Naive thymus-derived CD4-positive, alpha-beta T cell (primary cell): ENCODE measurements around the gene CCDC9B. TPM values are rescaled to one million over a fixed set of nuclear protein-coding genes. Genes with fewer than 3 reads are reported as not detected.
A peak's percentile ranks its signal among the peaks of the same experiment; 100 is the strongest.

ENCODE experiments used
- ATAC-seq: fragments of 150-1000 bp; cut with Tn5 transposase; 2 replicates; pipeline ENCODE4 v1.10.0; 2021; ENCODE audit warnings: mild to moderate bottlenecking, moderate library complexity
- CTCF ChIA-PET: fragments of 350-600 bp; sonication (Branson Sonifier 250); formaldehyde crosslinking; loops from one replicate; lab custom pipeline; 2021; ENCODE audit warnings: antibody characterized with exemption; lab: Charles Lee
- POLR2A ChIA-PET: fragments of 350-600 bp; sonication (Branson Sonifier 250); formaldehyde crosslinking; loops from one replicate; lab custom pipeline; 2021; ENCODE audit warnings: antibody characterized with exemption, inconsistent platforms; lab: Charles Lee
- DNase-seq, 9 donors: peaks; one replicate each; pipeline versions ENCODE4 v3.0.0 to v3.0.0-alpha.2; 2020 to 2022; ENCODE audit warnings: mixed read lengths in 1 of 9
- H3K27ac ChIP-seq: one replicate; pipeline ENCODE4 v1.7.0; 2013; ENCODE audit warnings: mild to moderate bottlenecking, low read depth, low read length, moderate library complexity
- H3K27me3 ChIP-seq, 2 donors: one replicate each; pipeline ENCODE4 v1.7.0; 2013; ENCODE audit warnings: low read length in 2 of 2, mild to moderate bottlenecking in 2 of 2, moderate library complexity in 2 of 2; ENCODE audit not compliant: control insufficient read depth in 2 of 2, insufficient read depth in 2 of 2
- H3K36me3 ChIP-seq, 3 experiments: 1 replicate in 2 of 3; 2 replicates in 1 of 3; pipeline ENCODE4 v1.7.0; 2013; ENCODE audit warnings: low read length in 3 of 3, mild to moderate bottlenecking in 3 of 3, moderate library complexity in 1 of 3; ENCODE audit not compliant: insufficient read depth in 3 of 3, control insufficient read depth in 2 of 3
- H3K4me1 ChIP-seq, 2 donors: one replicate each; pipeline ENCODE4 v1.7.0; 2013; ENCODE audit warnings: low read length in 2 of 2, mild to moderate bottlenecking in 2 of 2, moderate library complexity in 1 of 2; ENCODE audit not compliant: control insufficient read depth in 2 of 2, insufficient read depth in 2 of 2
- H3K4me3 ChIP-seq: 2 replicates; pipeline ENCODE4 v1.7.0; 2013; ENCODE audit warnings: mild to moderate bottlenecking, low read length
- H3K9me3 ChIP-seq, 3 experiments: 1 replicate in 2 of 3; 2 replicates in 1 of 3; pipeline ENCODE4 v1.7.0; 2013; ENCODE audit warnings: low read length in 3 of 3; ENCODE audit not compliant: control insufficient read depth in 2 of 3
- H3K27ac Mint-ChIP-seq, 9 donors: one replicate each; pipeline ENCODE4 v1.8.0; 2020 to 2022; ENCODE audit warnings: mixed read lengths in 9 of 9, mild to moderate bottlenecking in 8 of 9, moderate library complexity in 5 of 9, inconsistent platforms in 2 of 9
- H3K27me3 Mint-ChIP-seq, 5 donors: one replicate each; pipeline ENCODE4 v1.8.0; 2021 to 2022; ENCODE audit warnings: mixed read lengths in 5 of 5, mild to moderate bottlenecking in 1 of 5
- H3K36me3 Mint-ChIP-seq, 5 donors: one replicate each; pipeline ENCODE4 v1.8.0; 2020 to 2022; ENCODE audit warnings: mixed read lengths in 5 of 5, mild to moderate bottlenecking in 3 of 5, inconsistent platforms in 1 of 5
- H3K4me1 Mint-ChIP-seq, 7 donors: one replicate each; pipeline ENCODE4 v1.8.0; 2020 to 2022; ENCODE audit warnings: mixed read lengths in 7 of 7, mild to moderate bottlenecking in 3 of 7, inconsistent platforms in 1 of 7
- H3K4me3 Mint-ChIP-seq, 10 donors: one replicate each; pipeline ENCODE4 v1.8.0; 2020 to 2022; ENCODE audit warnings: mild to moderate bottlenecking in 10 of 10, mixed read lengths in 10 of 10, moderate library complexity in 6 of 10, inconsistent platforms in 2 of 10
- H3K9me3 Mint-ChIP-seq, 11 donors: one replicate each; pipeline ENCODE4 v1.8.0; 2020 to 2022; ENCODE audit warnings: mixed read lengths in 11 of 11, mild to moderate bottlenecking in 4 of 11, inconsistent platforms in 1 of 11, moderate library complexity in 1 of 11
- intact Hi-C, 2 donors: fragments of 100-400 bp; cut with micrococcal nuclease; formaldehyde crosslinking; loops; one replicate each; pipeline ENCODE4 v1.15.1; 2023
- polyA plus RNA-seq, 2 donors: library from polyadenylated mRNA; unstranded; fragments of 300-500 nt; fragmentation: Illumina TruSeq; gene quantifications; one replicate each; pipeline ENCODE4 v1.2.3, GENCODE V29; 2021
- total RNA-seq, 6 experiments: library from RNA in 5 of 6; stranded (reverse) in 5 of 6; gene quantifications; 1 replicate in 5 of 6; 2 replicates in 1 of 6; pipeline ENCODE4 v1.2.3 and lab custom pipeline; 2021 to 2026

The CCDC9B gene
- total and polyA plus RNA-seq, 7 experiments from 2014 or later: 0.07 to 2.7 (median 1.4) TPM

DNA sequence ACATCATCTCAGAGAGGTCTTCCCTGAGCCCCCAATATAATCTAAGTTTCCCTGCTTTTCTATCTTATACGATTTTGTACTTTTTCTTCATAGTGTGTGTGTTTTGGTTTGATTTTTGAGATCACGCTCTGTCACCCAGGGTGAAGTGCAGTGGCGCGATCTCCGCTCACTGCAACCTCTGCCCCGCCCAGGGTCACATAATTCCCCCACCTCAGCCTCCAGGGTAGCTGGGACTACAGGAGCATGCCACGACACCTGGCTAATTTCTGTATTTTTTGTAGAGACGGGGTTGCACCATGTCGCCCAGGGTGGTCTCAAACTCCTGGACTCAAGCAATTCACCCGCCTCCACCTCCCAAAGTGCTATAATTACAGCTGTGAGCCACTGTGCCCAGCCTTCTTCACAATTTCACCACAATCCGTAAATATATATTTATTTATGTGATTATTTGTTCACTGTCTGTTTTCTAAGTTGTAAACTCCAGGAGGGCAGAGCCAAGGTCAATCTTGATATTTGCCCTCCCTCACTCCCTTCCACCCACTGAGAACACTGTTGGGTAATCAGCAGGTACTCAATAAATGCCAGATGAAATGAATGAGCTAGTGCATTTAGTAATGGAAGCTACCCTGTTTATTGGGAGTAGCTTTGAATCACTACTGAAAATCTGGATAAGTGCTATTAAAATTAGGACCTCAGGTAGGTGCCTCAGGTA lies 41.2 kb upstream of the CCDC9B start:
- no peaks in the 10 kb centered on the region for H3K9me3 Mint-ChIP-seq
- Histone ChIP-seq H3K4me1 (peaks cover 6 to 7% of the 10 kb centered on the region in 2 donors), H3K27me3 (no peaks in the 10 kb centered on the region), H3K4me3 (no peak overlapping the region), H3K36me3 (peaks cover 0 to 9% (median 0%) of the 10 kb centered on the region in 3 experiments), H3K27ac (no peak overlapping the region), H3K9me3 (no peaks in the 10 kb centered on the region)
- H3K4me1 Mint-ChIP-seq: peaks cover 16 to 26% (median 22%) of the 10 kb centered on the region in 7 donors
- peak overlapping the region in 3 of 10 donors; percentile 98 to 99 (median 98) for H3K4me3 Mint-ChIP-seq
- ChIA-PET POLR2A (interaction anchor here (1.0 to 2.2 kb wide), 7 partner anchors 10 to 71 kb away, joined by 3 to 19 read pairs (median 4); partner anchors contain the start of gene IVD), CTCF (interaction anchor here (1.3 to 1.4 kb wide), 3 partner anchors 12 to 44 kb away, joined by 3 to 5 read pairs (median 4); no protein-coding TSS in a partner anchor)
- DNase-seq (no peak), ATAC-seq (no peak)
- peak overlapping the region in 2 of 9 donors; percentile 23 to 91 for H3K27ac Mint-ChIP-seq
- intact Hi-C loops: loop anchor here (1.0 to 5.0 kb wide), 11 partner anchors 14 to 425 kb away; partner anchors contain the start of genes DISP2 (in 2 of the 2), BAHD1 (in 1 of the 2), DNAJC17 (in 1 of the 2) and IVD (in 1 of the 2)
- H3K27me3 Mint-ChIP-seq: peaks cover 0 to 18% (median 0%) of the 10 kb centered on the region in 5 donors
- H3K36me3 Mint-ChIP-seq: peaks cover 0 to 21% (median 5%) of the 10 kb centered on the region in 5 donors

DNA sequence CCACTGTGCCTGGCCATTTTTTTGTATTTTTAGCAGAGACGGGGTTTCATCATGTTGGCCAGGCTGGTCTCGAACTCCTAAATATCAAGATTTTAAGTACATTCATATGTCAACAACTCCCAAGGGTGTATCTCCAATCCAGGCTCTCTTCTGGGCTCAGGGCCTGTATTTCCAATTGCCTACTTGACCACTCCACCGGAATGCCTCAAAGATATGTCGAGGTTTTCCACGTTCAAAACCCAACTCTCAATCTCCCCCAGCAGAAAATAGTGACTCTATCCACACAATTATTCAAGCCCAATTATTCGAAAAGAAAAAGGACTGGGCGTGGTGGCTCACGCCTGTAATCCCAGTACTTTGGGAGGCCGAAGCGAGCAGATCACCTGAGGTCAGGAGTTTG lies 39.9 kb upstream of the CCDC9B start:
- Mint-ChIP-seq H3K27ac (peak overlapping the region in 1 of 9 donors; percentile 79), H3K27me3 (peaks cover 0 to 18% (median 0%) of the 10 kb centered on the region in 5 donors), H3K4me1 (peaks cover 16 to 26% (median 22%) of the 10 kb centered on the region in 7 donors), H3K9me3 (no peaks in the 10 kb centered on the region), H3K36me3 (peaks cover 0 to 13% (median 0%) of the 10 kb centered on the region in 5 donors), H3K4me3 (no peak overlapping the region)
- ATAC-seq: no peak
- H3K27me3 ChIP-seq: no peaks in the 10 kb centered on the region
- intact Hi-C loops: loop anchor here in 1 of 2 donors (5.0 kb wide), 1 partner anchor 42 kb away; no protein-coding TSS in a partner anchor
- H3K36me3 ChIP-seq: no peaks in the 10 kb centered on the region
- H3K27ac ChIP-seq: no peak overlapping the region
- H3K4me1 ChIP-seq: peaks cover 6 to 7% of the 10 kb centered on the region in 2 donors
- ChIA-PET CTCF (no interaction called here), POLR2A (no interaction called here)
- no peaks in the 10 kb centered on the region for H3K9me3 ChIP-seq
- no peak for DNase-seq
- H3K4me3 ChIP-seq: no peak overlapping the region

DNA sequence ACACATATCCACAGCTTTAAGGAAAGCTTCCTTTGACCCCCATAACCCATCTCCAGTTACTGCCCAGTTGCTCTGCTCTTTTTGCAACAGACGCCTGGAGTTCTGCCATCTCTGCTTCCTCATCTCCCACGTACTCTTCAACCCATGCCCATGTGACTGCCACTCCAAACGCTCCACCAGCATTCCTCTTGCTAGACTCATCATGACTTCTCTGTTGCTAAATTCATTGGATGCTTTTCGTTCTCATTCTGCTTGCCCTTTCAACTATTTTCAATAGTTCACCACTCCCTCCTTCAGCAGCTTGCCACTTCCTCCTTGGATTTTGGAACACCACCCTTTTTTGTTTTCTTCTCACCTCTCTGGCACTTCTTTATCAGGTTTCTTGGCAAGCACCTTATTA lies 39.1 kb upstream of the CCDC9B start:
- H3K4me1 ChIP-seq: peaks cover 6 to 7% of the 10 kb centered on the region in 2 donors
- ATAC-seq (no peak), DNase-seq (no peak)
- H3K4me3 ChIP-seq: no peak overlapping the region
- Mint-ChIP-seq H3K36me3 (peaks cover 0 to 8% (median 0%) of the 10 kb centered on the region in 5 donors), H3K9me3 (no peaks in the 10 kb centered on the region), H3K27me3 (peaks cover 0 to 18% (median 0%) of the 10 kb centered on the region in 5 donors), H3K4me3 (no peak overlapping the region), H3K27ac (no peak overlapping the region), H3K4me1 (peaks cover 16 to 23% (median 21%) of the 10 kb centered on the region in 7 donors)
- CTCF ChIA-PET: interaction anchor here (1.0 kb wide), 1 partner anchor 8 kb away, joined by 3 read pairs; no protein-coding TSS in a partner anchor
- H3K9me3 ChIP-seq: no peaks in the 10 kb centered on the region
- no peaks in the 10 kb centered on the region for H3K27me3 ChIP-seq
- intact Hi-C loops: loop anchor here in 1 of 2 donors (5.0 kb wide), 1 partner anchor 42 kb away; no protein-coding TSS in a partner anchor
- H3K36me3 ChIP-seq: no peaks in the 10 kb centered on the region
- POLR2A ChIA-PET: interaction anchor here (1.1 kb wide), 1 partner anchor 11 kb away, joined by 3 read pairs; no protein-coding TSS in a partner anchor
- H3K27ac ChIP-seq: no peak overlapping the region

DNA sequence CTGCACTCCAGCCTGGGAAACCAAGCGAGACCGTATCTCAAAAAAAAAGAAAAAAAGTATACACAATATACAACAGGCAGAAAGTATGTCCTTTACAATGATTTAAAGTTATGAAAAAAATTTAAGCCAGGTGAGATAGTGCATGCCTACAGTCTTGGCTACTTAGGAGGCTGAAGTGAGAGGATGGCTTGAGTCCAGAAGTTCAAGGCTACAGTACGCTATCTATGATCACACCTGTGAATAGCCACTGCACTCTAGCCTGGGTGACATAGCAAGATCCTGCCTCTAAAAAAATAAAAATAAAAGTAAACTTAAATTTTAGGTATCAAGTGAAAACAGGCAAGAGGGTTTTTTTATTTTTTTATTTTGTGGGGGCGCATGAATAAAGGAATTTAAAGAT lies 38.6 kb upstream of the CCDC9B start:
- Histone ChIP-seq H3K36me3 (no peaks in the 10 kb centered on the region), H3K4me1 (peaks cover 6 to 7% of the 10 kb centered on the region in 2 donors), H3K27ac (no peak overlapping the region), H3K4me3 (no peak overlapping the region), H3K27me3 (no peaks in the 10 kb centered on the region), H3K9me3 (no peaks in the 10 kb centered on the region)
- CTCF ChIA-PET: interaction anchor here (1.0 kb wide), 1 partner anchor 7 kb away, joined by 3 read pairs; no protein-coding TSS in a partner anchor
- H3K36me3 Mint-ChIP-seq: peaks cover 0 to 7% (median 0%) of the 10 kb centered on the region in 5 donors
- H3K9me3 Mint-ChIP-seq: no peaks in the 10 kb centered on the region
- H3K27ac Mint-ChIP-seq: no peak overlapping the region
- ATAC-seq: no peak
- H3K27me3 Mint-ChIP-seq: peaks cover 0 to 18% (median 0%) of the 10 kb centered on the region in 5 donors
- POLR2A ChIA-PET: interaction anchor here (1.1 kb wide), 1 partner anchor 10 kb away, joined by 3 read pairs; no protein-coding TSS in a partner anchor
- H3K4me3 Mint-ChIP-seq: no peak overlapping the region
- no peak for DNase-seq
- intact Hi-C loops: no loop called here
- H3K4me1 Mint-ChIP-seq: peaks cover 14 to 22% (median 16%) of the 10 kb centered on the region in 7 donors

DNA sequence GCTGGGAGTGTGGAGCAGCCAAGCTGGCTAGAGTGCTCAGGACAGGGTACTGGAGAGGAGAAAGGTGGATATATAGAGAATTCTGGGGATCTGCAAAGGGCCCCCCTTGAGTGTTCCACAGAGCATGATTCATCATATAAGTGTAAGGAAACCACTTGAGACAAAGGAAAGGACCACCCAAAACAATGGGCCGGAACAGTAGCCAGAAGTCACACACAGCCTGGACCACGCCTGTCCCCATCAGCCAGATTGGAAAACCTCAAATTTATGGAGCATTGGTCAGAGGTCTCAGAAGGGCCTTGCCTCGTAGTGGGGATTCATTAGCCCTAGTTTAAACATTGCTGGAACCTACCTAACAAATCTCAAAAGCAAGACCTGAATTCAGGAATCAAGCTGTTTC lies 36.9 kb upstream of the CCDC9B start:
- ChIA-PET CTCF (no interaction called here), POLR2A (interaction anchor here (1.2 kb wide), 1 partner anchor 22 kb away, joined by 4 read pairs; no protein-coding TSS in a partner anchor)
- Histone ChIP-seq H3K27ac (no peak overlapping the region), H3K9me3 (no peaks in the 10 kb centered on the region), H3K4me1 (no peaks in the 10 kb centered on the region), H3K4me3 (no peak overlapping the region), H3K27me3 (no peaks in the 10 kb centered on the region), H3K36me3 (no peaks in the 10 kb centered on the region)
- no peak for ATAC-seq
- Mint-ChIP-seq H3K9me3 (no peaks in the 10 kb centered on the region), H3K4me1 (peaks cover 2 to 10% (median 3%) of the 10 kb centered on the region in 7 donors), H3K36me3 (no peaks in the 10 kb centered on the region), H3K27ac (no peak overlapping the region), H3K27me3 (peaks cover 0 to 18% (median 0%) of the 10 kb centered on the region in 5 donors), H3K4me3 (no peak overlapping the region)
- no peak for DNase-seq
- intact Hi-C loops: no loop called here

DNA sequence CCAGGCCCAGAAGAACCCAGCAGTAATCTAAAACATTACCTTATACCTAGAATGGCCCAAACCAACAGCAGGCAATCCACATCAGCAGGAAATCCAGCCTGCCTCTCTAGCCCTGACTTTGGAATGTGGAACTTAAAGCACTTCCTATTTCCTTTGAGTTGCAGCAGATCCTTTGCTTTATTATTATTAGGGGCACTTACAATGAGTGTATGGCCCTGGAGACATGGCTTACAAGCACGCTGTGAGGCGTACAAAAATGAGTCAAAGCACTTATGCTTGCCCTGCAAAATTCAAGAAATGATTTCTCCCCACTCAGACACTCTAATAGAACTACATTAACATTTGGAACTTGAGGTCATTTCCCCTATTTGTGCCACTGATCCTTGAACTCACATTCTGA lies 32.2 kb upstream of the CCDC9B start:
- intact Hi-C loops: no loop called here
- peaks cover 0 to 23% (median 0%) of the 10 kb centered on the region in 5 donors for H3K27me3 Mint-ChIP-seq
- ATAC-seq: no peak

More for the DNA sequence above, 32.2 kb upstream of the CCDC9B start:
- no peaks in the 10 kb centered on the region for H3K9me3 ChIP-seq
- ChIA-PET POLR2A (no interaction called here), CTCF (no interaction called here)
- H3K4me3 Mint-ChIP-seq: no peak overlapping the region
- no peaks in the 10 kb centered on the region for H3K9me3 Mint-ChIP-seq
- DNase-seq: no peak
- H3K27ac ChIP-seq: no peak overlapping the region
- H3K4me3 ChIP-seq: no peak overlapping the region
- no peaks in the 10 kb centered on the region for H3K36me3 ChIP-seq
- H3K27ac Mint-ChIP-seq: peak overlapping the region in 1 of 9 donors; percentile 40
- H3K27me3 ChIP-seq: no peaks in the 10 kb centered on the region
- peaks cover 0 to 4% (median 3%) of the 10 kb centered on the region in 7 donors for H3K4me1 Mint-ChIP-seq
- H3K36me3 Mint-ChIP-seq: no peaks in the 10 kb centered on the region
- H3K4me1 ChIP-seq: peaks cover 3% of the 10 kb centered on the region in 2 donors
